ENCODE results near the gene AKR7A3. TPM values are rescaled to one million over a fixed set of nuclear protein-coding genes. Genes with fewer than 3 reads are reported as not detected.
"Not testable (repeated sequence)": the region's sequence is repeated elsewhere in the genome, so short reads cannot be mapped to it uniquely, and the experiment has no call there.

The AKR7A3 gene
- total RNA-seq, 6 experiments from 2014 or later = 58.1 to 169 (median 130) TPM

- ATAC-seq = peak; percentile 54 to 74 (median 64)
Measured at GRCh38 chr1:19287436-19288185, 959 bp downstream of the AKR7A3 start.

GRCh38 chr1:19285807-19286206 lies 2.8 kb downstream of the AKR7A3 start:
- DNase-seq (peak in 2 of 3 donors; percentile 66 to 70), ATAC-seq (peak; percentile 9 to 36 (median 22))
- Histone ChIP-seq H3K4me1 (peaks cover 0 to 19% (median 8%) of the 10 kb centered on the region in 4 donors), H3K27ac (peak overlapping the region; percentile 61 to 78 (median 77)), H3K4me3 (peak overlapping the region in 1 of 3 donors; percentile 66), H3K36me3 (peaks cover 0 to 27% (median 13%) of the 10 kb centered on the region in 4 donors)
- no CpG with 5 or more reads among the region's 3 CpGs for WGBS (ENCODE audit: insufficient coverage, low coverage, low lambda C conversion rate, missing lambda C conversion rate)
- H3K27me3 ChIP-seq; intact Hi-C loops (cut with DNase I); H3K9me3 ChIP-seq: not testable (repeated sequence)

More at GRCh38 chr1:19287436-19288185, 959 bp downstream of the AKR7A3 start:
- Histone ChIP-seq H3K4me3 (peak overlapping the region; percentile 51 to 66 (median 63)), H3K27me3 (no peaks in the 10 kb centered on the region), H3K9me3 (no peaks in the 10 kb centered on the region), H3K36me3 (peaks cover 0 to 20% (median 8%) of the 10 kb centered on the region in 4 donors), H3K27ac (peak overlapping the region; percentile 61 to 78 (median 77)), H3K4me1 (peaks cover 0 to 19% (median 8%) of the 10 kb centered on the region in 4 donors)
- peak; percentile 64 to 86 (median 84) for DNase-seq
- intact Hi-C loops (cut with DNase I) = no loop called here
- no peak for TF ChIP-seq POLR2A (IDR thresholded peaks at IDR 0.05)
- TF ChIP-seq CTCF (IDR thresholded peaks at IDR 0.05) = no peak
- WGBS (ENCODE audit: insufficient coverage, low coverage, low lambda C conversion rate, missing lambda C conversion rate) = 26% methylated on average over 7 of the region's 13 CpGs

- ATAC-seq = peak; percentile 35 to 58 (median 39)
- H3K27me3 ChIP-seq; H3K4me3 ChIP-seq; H3K9me3 ChIP-seq; DNase-seq; intact Hi-C loops (cut with DNase I): not testable (repeated sequence)
- WGBS (ENCODE audit: insufficient coverage, low coverage, low lambda C conversion rate, missing lambda C conversion rate) = 39% methylated on average over 3 of the region's 3 CpGs
- peak overlapping the region; percentile 61 to 78 (median 77) for H3K27ac ChIP-seq
- H3K36me3 ChIP-seq = peaks cover 0 to 27% (median 13%) of the 10 kb centered on the region in 4 donors
- peaks cover 0 to 19% (median 8%) of the 10 kb centered on the region in 4 donors for H3K4me1 ChIP-seq
Measured at GRCh38 chr1:19285366-19285765, 3.2 kb downstream of the AKR7A3 start.

- H3K9me3 ChIP-seq = no peaks in the 10 kb centered on the region
- TF ChIP-seq POLR2A (IDR thresholded peaks at IDR 0.05) (no peak), CTCF (IDR thresholded peaks at IDR 0.05) (no peak)
- DNase-seq (no peak), ATAC-seq (no peak)
- H3K4me3 ChIP-seq = no peak overlapping the region
- H3K36me3 ChIP-seq = peaks cover 0 to 27% (median 13%) of the 10 kb centered on the region in 4 donors
- WGBS (ENCODE audit: insufficient coverage, low coverage, low lambda C conversion rate, missing lambda C conversion rate) = 72% methylated on average over 6 of the region's 8 CpGs
- intact Hi-C loops (cut with DNase I) = no loop called here
- no peaks in the 10 kb centered on the region for H3K27me3 ChIP-seq
- H3K4me1 ChIP-seq = peaks cover 0 to 18% (median 8%) of the 10 kb centered on the region in 4 donors
- H3K27ac ChIP-seq = peak overlapping the region; percentile 60 to 74 (median 72)
Measured at GRCh38 chr1:19284881-19285280, 3.7 kb downstream of the AKR7A3 start.

- Histone ChIP-seq H3K9me3 (no peaks in the 10 kb centered on the region), H3K27ac (no peak overlapping the region), H3K36me3 (peaks cover 0 to 27% (median 13%) of the 10 kb centered on the region in 4 donors), H3K27me3 (no peaks in the 10 kb centered on the region), H3K4me3 (no peak overlapping the region), H3K4me1 (peaks cover 0 to 15% (median 5%) of the 10 kb centered on the region in 4 donors)
- ATAC-seq (no peak), DNase-seq (no peak)
- whole genome bisulfite sequencing (ENCODE audit: insufficient coverage, low coverage, low lambda C conversion rate, missing lambda C conversion rate) = 86% methylated on average over 2 of the region's 9 CpGs
- TF ChIP-seq CTCF (IDR thresholded peaks at IDR 0.05) = no peak
- no peak for TF ChIP-seq POLR2A (IDR thresholded peaks at IDR 0.05)
- intact Hi-C loops (cut with DNase I) = no loop called here
Measured at GRCh38 chr1:19283891-19284290, 4.7 kb downstream of the AKR7A3 start.

Measured in right lobe of liver (tissue), 6 donors.